ENCODE measurements around the gene GLI3. TPM values are rescaled to one million over a fixed set of nuclear protein-coding genes. Genes with fewer than 3 reads are reported as not detected.

The GLI3 gene
- total RNA-seq, 1 experiment from 2014 or later: 45.0 TPM

- Mint-ChIP-seq H3K4me1 (peaks cover 10 to 12% of the 10 kb centered on the region in 2 experiments), H3K4me3 (no peak overlapping the region), H3K36me3 (ENCODE audit: insufficient read depth in 1 of 3, low read depth in 3 of 3) (peaks cover 0 to 9% (median 4%) of the 10 kb centered on the region in 3 experiments; a peak in 2 of 7 replicates), H3K27ac (no peak overlapping the region; a peak in 1 of 7 replicates), H3K27me3 (ENCODE audit: low read depth) (no peaks in the 10 kb centered on the region), H3K9me3 (no peaks in the 10 kb centered on the region)
- 100% methylated on average over 1 of the region's 2 CpGs for WGBS (ENCODE audit: extremely low coverage, insufficient read length, low lambda C conversion rate)
- Histone ChIP-seq H3K4ac (ENCODE audit: low read depth, low read length) (no peak overlapping the region), H4K8ac (replicated peaks; ENCODE audit: insufficient read length, low read depth, low read length) (no peak overlapping the region), H3K79me1 (ENCODE audit: insufficient read depth, low read depth, low read length, poor library complexity, severe bottlenecking) (no peaks in the 10 kb centered on the region), H3K9ac (ENCODE audit: extremely low read depth, insufficient read length, low read length) (no peak overlapping the region), H3K23ac (ENCODE audit: insufficient read length, low read depth, low read length) (no peak overlapping the region), H3K27me3 (ENCODE audit: insufficient read depth, low read length) (no peaks in the 10 kb centered on the region), H3K14ac (ENCODE audit: insufficient read depth, low read length) (no peak overlapping the region), H2BK20ac (ENCODE audit: low read depth, low read length, poor library complexity, severe bottlenecking) (no peak overlapping the region), H2AK5ac (ENCODE audit: insufficient read length, low read length) (no peak overlapping the region), H3K27ac (ENCODE audit: insufficient read length, low read depth, low read length) (no peak overlapping the region), H3K4me2 (ENCODE audit: insufficient read depth, insufficient read length, low read length) (no peak overlapping the region), H2BK12ac (ENCODE audit: insufficient read length, low read depth, low read length) (no peak overlapping the region), H3K4me1 (ENCODE audit: insufficient read depth, low read length) (no peaks in the 10 kb centered on the region), H2AFZ (ENCODE audit: low read length) (no peak overlapping the region), H3K56ac (ENCODE audit: insufficient read length, low read depth, low read length) (no peak overlapping the region), H2BK15ac (ENCODE audit: low read depth, low read length) (no peak overlapping the region), H4K5ac (ENCODE audit: insufficient read length, low read depth, low read length) (no peak overlapping the region), H3K9me3 (ENCODE audit: control insufficient read depth, low read depth, low read length) (no peaks in the 10 kb centered on the region), H4K91ac (ENCODE audit: insufficient read length, low read depth, low read length) (no peak overlapping the region), H3T11ph (ENCODE audit: low read length) (no peak overlapping the region), H3K18ac (ENCODE audit: insufficient read length, low read depth, low read length) (no peak overlapping the region), H2BK120ac (ENCODE audit: low read depth, low read length, poor library complexity, severe bottlenecking) (no peak overlapping the region), H3K79me2 (ENCODE audit: insufficient read depth, low read length) (no peaks in the 10 kb centered on the region), H3K23me2 (ENCODE audit: insufficient read length, low read depth, low read length, poor library complexity, severe bottlenecking) (no peaks in the 10 kb centered on the region), H4K20me1 (ENCODE audit: control insufficient read depth, insufficient read depth, insufficient read length) (no peaks in the 10 kb centered on the region), H2BK5ac (ENCODE audit: insufficient read length, low read length) (no peak overlapping the region)
- no peak for TF ChIP-seq CTCF (conservative IDR thresholded peaks at IDR 0.05)
- no peak for DNase-seq
Observed at GRCh38 chr7:42002654-42003053, 234.4 kb downstream of the GLI3 start.
